ENCODE results near the gene SPAG6. TPM values are rescaled to one million over a fixed set of nuclear protein-coding genes. Genes with fewer than 3 reads are reported as not detected.

SPAG6 gene
- total RNA-seq: under 1 TPM in 1 of 2 donors, not detected in 1; under 0.01 TPM

GRCh38 chr10:22345301-22346095, at the start of gene SPAG6:
Gene SPAG6, plus strand, starts transcription at chr10:22345496. Its CDS starts 116 bp downstream, at chr10:22345612.

GRCh38 chr10:22316286-22317075, 28.8 kb upstream of the SPAG6 start, which contains the start of gene COMMD3:
Gene COMMD3, plus strand, starts transcription at chr10:22316388. Its CDS starts 30 bp downstream, at chr10:22316418.

GRCh38 chr10:22320591-22321155, 24.6 kb upstream of the SPAG6 start, which contains the start of gene BMI1:
Gene BMI1, plus strand, starts transcription at chr10:22321099. Its CDS starts 5,351 bp downstream, at chr10:22326450.

Small RNA genes lying within 50 kb of the gene (small RNA-seq; reads per million reads assigned to genes)
- 0 to 0.12 reads per million in 2 donors for gene AL158211.3

Other genes starting within 250 kb of the SPAG6 start
- not detected for gene EBLN1, start 127.5 kb upstream of the SPAG6 start, total RNA-seq
- gene COMMD3, start 29.1 kb upstream of the SPAG6 start, total RNA-seq: 10 to 100 TPM; 26.5 to 36.6 TPM
- gene BMI1, start 24.4 kb upstream of the SPAG6 start, total RNA-seq: 10 to 100 TPM; 35.0 to 38.5 TPM